ENCODE data around the gene UGT1A6.
"Not testable (repeated sequence)": the region's sequence is repeated elsewhere in the genome, so short reads cannot be mapped to it uniquely, and the experiment has no call there.

Gene UGT1A6

DNA sequence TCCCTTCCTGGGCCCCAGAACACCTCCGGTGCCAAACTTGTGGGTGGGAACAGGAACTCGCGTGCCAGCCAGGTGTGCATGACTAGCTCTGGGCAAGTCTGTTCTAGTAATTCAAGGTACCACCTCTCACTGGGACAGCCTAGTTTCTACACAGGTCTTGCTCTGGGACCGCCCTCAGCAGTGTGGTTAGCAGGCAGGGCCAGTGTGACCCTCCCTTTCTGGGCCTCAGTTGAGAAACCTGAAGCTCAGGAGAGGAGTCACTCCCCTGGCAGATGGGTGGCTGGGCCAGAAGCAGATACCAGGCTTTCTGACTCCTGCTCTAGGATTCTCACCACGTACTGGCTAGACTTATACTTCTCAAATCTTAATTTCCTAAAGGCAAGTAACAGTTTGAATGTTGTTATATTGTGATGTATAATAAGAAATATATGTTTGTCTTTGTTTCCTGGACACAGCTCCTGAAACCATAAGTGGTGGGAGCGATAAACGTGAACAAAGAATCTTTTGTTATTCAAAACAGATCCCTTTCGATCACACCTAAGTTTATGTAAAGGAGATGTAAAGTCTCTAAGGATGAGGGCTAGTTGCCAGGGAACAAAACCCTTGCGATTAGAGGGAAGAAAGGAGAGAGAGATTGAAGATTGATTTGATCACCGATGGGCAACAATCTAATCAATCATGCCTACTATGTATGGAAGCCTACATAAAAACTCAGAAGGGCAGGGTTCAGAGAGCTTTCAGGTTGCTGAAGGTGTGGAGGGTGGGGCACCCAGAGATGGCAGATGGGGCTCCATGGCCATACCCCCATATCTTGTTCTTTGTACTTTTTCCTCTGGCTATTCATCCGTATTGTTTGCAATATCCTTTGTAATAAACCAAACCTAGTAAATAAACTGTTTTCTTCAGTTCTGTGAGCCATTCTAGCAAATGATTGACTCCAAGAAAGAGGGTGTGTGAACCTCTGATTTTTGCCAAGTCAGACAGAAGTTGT, 952 bp upstream of the UGT1A6 start:
- no peak overlapping the region for H3K4me3 ChIP-seq (replicated peaks in 1 of 2; ENCODE audit: low read depth in 2 of 2, low read length in 2 of 2)
- DNase-seq (ENCODE audit: low read depth in 2 of 2), result no peak
- TF ChIP-seq, protein P1, sequence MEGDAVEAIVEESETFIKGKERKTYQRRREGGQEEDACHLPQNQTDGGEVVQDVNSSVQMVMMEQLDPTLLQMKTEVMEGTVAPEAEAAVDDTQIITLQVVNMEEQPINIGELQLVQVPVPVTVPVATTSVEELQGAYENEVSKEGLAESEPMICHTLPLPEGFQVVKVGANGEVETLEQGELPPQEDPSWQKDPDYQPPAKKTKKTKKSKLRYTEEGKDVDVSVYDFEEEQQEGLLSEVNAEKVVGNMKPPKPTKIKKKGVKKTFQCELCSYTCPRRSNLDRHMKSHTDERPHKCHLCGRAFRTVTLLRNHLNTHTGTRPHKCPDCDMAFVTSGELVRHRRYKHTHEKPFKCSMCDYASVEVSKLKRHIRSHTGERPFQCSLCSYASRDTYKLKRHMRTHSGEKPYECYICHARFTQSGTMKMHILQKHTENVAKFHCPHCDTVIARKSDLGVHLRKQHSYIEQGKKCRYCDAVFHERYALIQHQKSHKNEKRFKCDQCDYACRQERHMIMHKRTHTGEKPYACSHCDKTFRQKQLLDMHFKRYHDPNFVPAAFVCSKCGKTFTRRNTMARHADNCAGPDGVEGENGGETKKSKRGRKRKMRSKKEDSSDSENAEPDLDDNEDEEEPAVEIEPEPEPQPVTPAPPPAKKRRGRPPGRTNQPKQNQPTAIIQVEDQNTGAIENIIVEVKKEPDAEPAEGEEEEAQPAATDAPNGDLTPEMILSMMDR (IDR thresholded peaks at IDR 0.05; ENCODE audit: low read depth, low read length), result no peak

- TF ChIP-seq, protein P1 (IDR thresholded peaks at IDR 0.05; ENCODE audit: low read depth, low read length), result no peak
- H3K4me3 ChIP-seq (replicated peaks in 1 of 2; ENCODE audit: low read depth in 2 of 2, low read length in 2 of 2), result no peak overlapping the region
- DNase-seq (ENCODE audit: low read depth in 2 of 2), result no peak
Measured at GRCh38 chr2:233693963-233694362, 1.3 kb downstream of the UGT1A6 start.

DNA sequence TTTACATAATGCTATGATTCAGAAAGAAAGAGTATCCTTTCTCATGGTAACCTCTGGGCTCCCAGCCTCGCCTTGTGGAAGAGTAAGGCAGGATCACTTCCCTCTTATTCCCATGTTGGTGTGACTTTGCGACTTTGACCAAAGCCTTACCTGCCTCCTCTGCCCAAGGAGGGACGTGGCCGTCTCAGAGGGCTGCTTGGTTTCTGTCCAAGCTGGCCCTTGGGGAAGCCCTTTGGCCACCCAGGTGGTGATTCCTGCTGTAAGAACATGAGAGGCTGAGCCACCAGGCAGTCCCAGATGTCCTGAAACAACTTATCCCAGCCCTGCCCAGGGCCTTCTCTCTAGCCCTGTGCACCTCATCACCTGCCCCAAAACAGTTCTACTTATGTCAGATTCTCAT, 6.0 kb downstream of the UGT1A6 start:
- no peak for DNase-seq (ENCODE audit: low read depth in 2 of 2)
- no peak overlapping the region for H3K4me3 ChIP-seq (replicated peaks in 1 of 2; ENCODE audit: low read depth in 2 of 2, low read length in 2 of 2)
- TF ChIP-seq, protein P1 (IDR thresholded peaks at IDR 0.05; ENCODE audit: low read depth, low read length), result no peak

DNA sequence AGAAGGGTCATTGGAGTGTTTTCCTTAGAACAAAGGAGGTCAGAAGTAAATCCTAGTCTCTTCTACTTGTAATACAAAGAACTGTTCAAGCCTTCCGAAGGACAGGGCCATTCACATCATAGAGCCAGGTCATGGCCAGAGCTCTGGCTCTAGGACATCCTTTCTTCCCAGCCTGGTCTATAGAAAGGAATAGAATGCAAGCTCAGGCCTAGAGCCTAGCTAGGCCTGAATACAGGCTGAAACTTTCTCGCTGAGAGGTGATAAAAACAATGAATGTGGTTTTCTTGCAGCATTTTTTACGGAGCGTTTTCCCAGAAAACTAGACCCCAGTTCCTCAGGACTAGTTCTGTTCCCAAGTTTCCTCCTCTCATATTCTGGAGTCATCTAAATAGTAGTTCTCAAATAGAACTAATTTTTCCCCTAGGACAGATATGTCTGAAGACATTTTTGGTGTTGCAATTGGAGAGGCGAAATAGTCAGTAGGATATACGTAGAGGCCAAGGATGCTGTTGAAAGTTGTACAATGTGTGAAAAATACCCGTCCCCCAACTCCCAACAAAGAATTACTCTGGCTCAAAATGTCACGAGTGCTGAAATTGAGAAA, 6.8 kb downstream of the UGT1A6 start:
- TF ChIP-seq, protein P1 (IDR thresholded peaks at IDR 0.05; ENCODE audit: low read depth, low read length), result no peak
- no peak overlapping the region for H3K4me3 ChIP-seq (replicated peaks in 1 of 2; ENCODE audit: low read depth in 2 of 2, low read length in 2 of 2)
- DNase-seq (ENCODE audit: low read depth in 2 of 2), result peak in 1 of 2 donors; percentile 90

DNA sequence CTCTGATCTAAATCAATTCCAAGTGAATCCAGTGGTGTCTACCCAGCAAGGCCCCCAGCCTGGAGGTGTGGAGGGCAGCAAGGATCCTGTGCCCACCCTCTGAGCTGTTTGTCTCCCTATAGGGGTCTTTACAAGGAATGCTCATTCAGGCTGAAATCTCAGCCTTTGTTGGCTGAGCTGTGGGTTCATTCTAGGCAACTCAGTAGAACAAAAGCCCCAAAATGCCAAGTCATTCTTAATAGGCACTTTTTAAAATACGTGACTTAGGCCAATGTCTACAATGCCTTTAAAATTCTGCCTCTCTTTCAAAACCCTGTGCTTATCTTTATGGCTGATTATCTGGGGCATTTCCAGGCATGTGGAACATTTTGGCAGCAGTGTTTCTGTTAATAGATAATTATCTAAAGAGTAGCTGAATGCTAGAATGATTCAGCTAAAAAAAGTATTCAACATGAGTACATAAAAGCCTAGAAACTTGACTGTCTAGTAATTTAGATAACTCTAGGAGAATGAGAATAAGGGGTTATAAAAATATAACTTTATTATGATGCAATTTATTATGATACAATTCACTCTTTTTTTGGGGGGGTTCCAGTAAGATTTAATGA, 7.4 kb downstream of the UGT1A6 start:
- peak; percentile 61 to 97 for DNase-seq (ENCODE audit: low read depth in 2 of 2)
- TF ChIP-seq, protein P1 (IDR thresholded peaks at IDR 0.05; ENCODE audit: low read depth, low read length), result no peak
- no peak overlapping the region for H3K4me3 ChIP-seq (replicated peaks in 1 of 2; ENCODE audit: low read depth in 2 of 2, low read length in 2 of 2)

DNA sequence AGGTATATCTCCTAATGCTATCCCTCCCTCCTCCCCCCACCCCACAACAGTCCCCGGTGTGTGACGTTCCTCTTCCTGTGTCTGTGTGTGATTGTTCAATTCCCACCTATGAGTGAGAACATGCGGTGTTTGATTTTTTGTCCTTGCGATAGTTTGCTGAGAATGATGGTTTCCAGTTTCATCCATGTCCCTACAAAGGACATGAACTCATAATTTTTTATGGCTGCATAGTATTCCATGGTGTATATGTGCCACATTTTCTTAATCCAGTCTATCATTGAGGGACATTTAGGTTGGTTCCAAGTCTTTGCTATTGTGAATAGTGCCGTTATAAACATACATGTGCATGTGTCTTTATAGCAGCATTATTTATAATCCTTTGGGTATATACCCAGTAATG, 8.2 kb downstream of the UGT1A6 start:
- DNase-seq (ENCODE audit: low read depth in 2 of 2); H3K4me3 ChIP-seq (replicated peaks in 1 of 2; ENCODE audit: low read depth in 2 of 2, low read length in 2 of 2): not testable (repeated sequence)

- no peak for DNase-seq (ENCODE audit: low read depth in 2 of 2)
- no peak overlapping the region for H3K4me3 ChIP-seq (replicated peaks in 1 of 2; ENCODE audit: low read depth in 2 of 2, low read length in 2 of 2)
- TF ChIP-seq, protein P1 (IDR thresholded peaks at IDR 0.05; ENCODE audit: low read depth, low read length), result no peak
Measured at GRCh38 chr2:233702238-233702637, 9.5 kb downstream of the UGT1A6 start.

All from cardiac fibroblast (primary cell).